ENCODE data around the gene CCDC18.
"Not testable (repeated sequence)": the region's sequence is repeated elsewhere in the genome, so short reads cannot be mapped to it uniquely, and the experiment has no call there.

Gene CCDC18

DNA sequence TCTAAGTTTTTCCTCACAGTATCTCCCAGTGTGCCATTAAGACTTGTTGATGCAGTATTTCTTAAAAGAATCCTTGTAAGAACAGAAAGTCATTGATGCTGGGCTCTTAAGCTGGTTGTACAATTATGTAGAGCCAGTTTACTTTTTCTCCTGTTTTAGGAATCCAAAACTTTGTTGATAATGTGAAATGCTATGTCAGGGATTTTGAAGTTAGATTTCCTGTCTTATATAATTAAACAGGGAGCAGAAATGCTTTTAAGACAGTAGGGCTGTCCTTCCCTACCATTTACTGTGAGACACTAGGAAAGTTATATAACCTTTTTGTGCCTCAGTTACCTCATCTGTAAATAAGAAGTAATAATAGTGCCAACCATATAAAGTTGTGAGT lies 26.0 kb downstream of the CCDC18 start:
- H3K4me3 ChIP-seq (ENCODE audit: low read depth, low read length), result no peak overlapping the region
- TF ChIP-seq, protein P1, sequence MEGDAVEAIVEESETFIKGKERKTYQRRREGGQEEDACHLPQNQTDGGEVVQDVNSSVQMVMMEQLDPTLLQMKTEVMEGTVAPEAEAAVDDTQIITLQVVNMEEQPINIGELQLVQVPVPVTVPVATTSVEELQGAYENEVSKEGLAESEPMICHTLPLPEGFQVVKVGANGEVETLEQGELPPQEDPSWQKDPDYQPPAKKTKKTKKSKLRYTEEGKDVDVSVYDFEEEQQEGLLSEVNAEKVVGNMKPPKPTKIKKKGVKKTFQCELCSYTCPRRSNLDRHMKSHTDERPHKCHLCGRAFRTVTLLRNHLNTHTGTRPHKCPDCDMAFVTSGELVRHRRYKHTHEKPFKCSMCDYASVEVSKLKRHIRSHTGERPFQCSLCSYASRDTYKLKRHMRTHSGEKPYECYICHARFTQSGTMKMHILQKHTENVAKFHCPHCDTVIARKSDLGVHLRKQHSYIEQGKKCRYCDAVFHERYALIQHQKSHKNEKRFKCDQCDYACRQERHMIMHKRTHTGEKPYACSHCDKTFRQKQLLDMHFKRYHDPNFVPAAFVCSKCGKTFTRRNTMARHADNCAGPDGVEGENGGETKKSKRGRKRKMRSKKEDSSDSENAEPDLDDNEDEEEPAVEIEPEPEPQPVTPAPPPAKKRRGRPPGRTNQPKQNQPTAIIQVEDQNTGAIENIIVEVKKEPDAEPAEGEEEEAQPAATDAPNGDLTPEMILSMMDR (IDR thresholded peaks at IDR 0.05; ENCODE audit: low read depth, low read length, missing control alignments), result no peak
- DNase-seq (ENCODE audit: low read depth), result no peak

DNA sequence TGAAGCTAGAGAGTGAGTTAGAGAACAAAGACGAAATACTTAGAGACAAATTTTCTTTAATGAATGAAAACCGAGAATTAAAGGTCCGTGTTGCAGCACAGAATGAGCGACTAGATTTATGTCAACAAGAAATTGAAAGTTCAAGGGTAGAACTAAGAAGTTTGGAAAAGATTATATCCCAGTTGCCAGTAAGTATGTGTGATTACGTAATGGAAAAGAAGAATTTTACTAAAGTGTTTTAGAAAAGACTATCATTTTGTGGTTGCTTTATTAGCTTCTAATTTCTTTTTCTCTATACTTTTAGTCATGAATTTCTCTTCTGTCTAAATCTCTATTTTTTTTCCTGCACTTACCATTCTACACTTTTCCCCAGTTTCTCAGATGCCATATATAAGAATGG lies 26.7 kb downstream of the CCDC18 start:
- H3K4me3 ChIP-seq (ENCODE audit: low read depth, low read length), result no peak overlapping the region

DNA sequence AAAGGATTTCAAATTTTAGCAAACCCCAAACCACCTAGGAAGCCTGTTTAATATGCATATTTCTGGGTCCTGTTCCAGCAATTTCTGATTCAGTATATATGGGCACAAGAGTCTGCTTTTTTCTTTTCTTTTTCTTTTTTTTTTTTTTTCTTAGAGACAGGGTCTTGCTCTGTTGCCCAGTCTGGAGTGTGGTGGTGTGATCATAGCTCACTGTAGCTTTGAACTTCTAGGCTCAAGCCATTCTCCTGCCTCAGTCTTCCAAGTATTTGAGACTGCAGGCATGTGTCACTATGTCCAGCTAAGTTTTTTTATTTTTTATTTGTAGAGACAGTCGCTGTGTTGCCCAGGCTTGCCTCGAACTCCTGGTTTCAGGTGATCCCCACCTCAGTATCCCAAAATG lies 34.8 kb downstream of the CCDC18 start:
- DNase-seq (ENCODE audit: low read depth), result no peak
- TF ChIP-seq, protein P1 (IDR thresholded peaks at IDR 0.05; ENCODE audit: low read depth, low read length, missing control alignments), result no peak
- no peak overlapping the region for H3K4me3 ChIP-seq (ENCODE audit: low read depth, low read length)

More for the DNA sequence above, 26.7 kb downstream of the CCDC18 start:
- TF ChIP-seq, protein P1 (IDR thresholded peaks at IDR 0.05; ENCODE audit: low read depth, low read length, missing control alignments), result no peak
- no peak for DNase-seq (ENCODE audit: low read depth)

DNA sequence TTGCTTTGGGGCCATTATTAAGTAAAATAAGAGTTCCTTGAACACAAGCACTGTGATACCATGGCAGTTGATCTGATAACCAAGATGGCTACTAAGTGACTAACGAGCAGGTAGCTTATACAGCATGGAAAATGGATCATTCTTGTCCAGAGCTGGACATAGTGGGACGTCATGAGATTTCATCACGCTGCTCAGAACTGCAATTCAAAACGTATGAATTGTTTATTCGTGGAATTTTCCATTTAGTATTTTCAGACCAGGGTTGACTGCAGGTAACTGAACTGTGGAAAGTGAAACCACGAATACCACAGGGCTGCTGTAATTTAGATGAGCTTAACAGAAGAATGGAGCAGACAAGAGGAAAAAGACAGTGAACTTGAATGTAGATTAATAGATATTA lies 38.9 kb downstream of the CCDC18 start:
- TF ChIP-seq, protein P1 (IDR thresholded peaks at IDR 0.05; ENCODE audit: low read depth, low read length, missing control alignments), result no peak

DNA sequence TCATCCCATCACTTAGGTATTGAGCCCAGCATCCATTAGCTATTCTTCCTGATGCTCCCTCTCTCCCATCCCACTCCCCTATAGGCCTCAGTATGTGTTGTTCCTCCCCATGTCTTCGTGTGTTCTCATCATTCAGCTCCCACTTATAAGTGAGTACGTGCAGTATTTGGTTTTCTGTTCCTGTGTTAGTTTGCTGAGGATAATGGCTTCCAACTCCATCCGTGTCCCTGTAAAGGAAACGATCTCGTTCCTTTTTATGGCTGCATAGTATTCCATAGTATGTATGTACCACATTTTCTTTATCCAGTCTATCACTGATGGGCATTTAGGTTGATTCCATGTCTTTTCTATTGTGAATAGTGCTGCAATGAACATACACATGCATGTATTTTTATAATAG lies 40.2 kb downstream of the CCDC18 start:
- not testable (repeated sequence) for H3K4me3 ChIP-seq (ENCODE audit: low read depth, low read length); DNase-seq (ENCODE audit: low read depth)

More for the DNA sequence above, 38.9 kb downstream of the CCDC18 start:
- no peak for DNase-seq (ENCODE audit: low read depth)
- H3K4me3 ChIP-seq (ENCODE audit: low read depth, low read length), result no peak overlapping the region

- no peak for DNase-seq (ENCODE audit: low read depth)
- TF ChIP-seq, protein P1 (IDR thresholded peaks at IDR 0.05; ENCODE audit: low read depth, low read length, missing control alignments), result no peak
- H3K4me3 ChIP-seq (ENCODE audit: low read depth, low read length), result no peak overlapping the region
Observed at GRCh38 chr1:93221913-93222312, 41.4 kb downstream of the CCDC18 start.

DNA sequence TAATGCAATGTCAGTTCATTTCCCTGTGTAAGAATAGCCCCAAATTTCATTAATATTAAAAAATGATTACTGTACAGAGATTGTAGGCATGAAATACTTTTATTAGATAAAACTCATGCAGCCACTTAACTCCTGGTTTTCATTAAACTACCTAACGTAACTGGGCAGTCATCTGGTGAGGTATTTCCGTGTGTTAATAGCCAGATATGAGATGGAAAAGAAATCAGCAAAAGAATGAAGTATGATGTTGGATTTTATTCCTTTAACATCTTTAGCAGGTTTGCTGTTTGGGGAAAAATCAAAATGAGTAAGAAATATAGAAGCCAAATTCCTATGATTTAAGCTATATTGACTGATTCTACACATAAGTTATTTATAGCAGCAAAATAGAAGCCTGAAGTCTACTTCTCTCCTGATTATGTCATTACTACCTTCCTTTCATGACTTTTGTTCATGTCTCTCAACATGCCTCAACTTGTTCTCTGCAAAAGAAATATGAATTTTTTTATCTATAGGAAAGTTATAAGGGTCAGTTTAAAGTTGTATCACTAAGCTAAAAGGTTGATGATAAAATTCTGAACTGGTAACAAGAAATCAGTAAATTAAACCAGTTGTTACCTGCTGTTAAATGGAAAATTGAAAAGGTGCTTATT lies 42.6 kb downstream of the CCDC18 start:
- DNase-seq (ENCODE audit: low read depth), result no peak
- TF ChIP-seq, protein P1 (IDR thresholded peaks at IDR 0.05; ENCODE audit: low read depth, low read length, missing control alignments), result no peak
- no peak overlapping the region for H3K4me3 ChIP-seq (ENCODE audit: low read depth, low read length)
